ENCODE measurements around the gene SRPK3. TPM values are rescaled to one million over a fixed set of nuclear protein-coding genes. Genes with fewer than 3 reads are reported as not detected.

SRPK3 gene
- polyA plus RNA-seq, 3 donors, result 0.01 TPM; not detected in 2

DNA sequence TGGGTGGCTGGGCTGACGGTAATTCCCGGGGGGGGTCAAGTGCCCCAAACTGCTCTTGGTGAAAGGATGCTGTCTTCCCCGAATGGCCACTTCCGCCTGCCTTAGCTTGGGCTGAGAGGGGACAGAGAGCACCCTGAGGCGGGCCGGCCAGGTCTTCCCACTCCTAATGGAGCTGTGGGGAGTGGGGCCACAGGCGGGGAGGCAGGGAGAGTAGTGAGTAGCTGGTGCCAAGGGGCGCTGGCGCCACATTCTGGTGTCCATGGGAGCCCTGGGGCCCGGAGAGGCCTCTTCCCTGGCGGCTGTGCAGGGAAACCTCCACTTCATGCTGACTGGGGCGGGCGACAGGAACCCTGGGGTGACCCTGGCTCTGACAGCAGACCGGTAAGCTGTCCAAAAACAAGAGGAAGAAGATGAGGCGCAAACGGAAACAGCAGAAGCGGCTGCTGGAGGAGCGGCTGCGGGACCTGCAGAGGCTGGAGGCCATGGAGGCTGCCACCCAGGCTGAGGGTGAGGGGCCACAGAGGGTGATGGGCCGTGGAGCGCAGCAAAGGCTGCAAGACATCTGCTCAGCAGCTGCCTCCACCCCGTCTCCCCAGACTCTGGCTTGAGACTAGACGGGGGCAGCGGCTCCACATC is 2.7 kb downstream of the SRPK3 start:
- DNase-seq, result no peak
- Histone ChIP-seq H3K27me3 (ENCODE audit: control insufficient read depth in 2 of 2, insufficient read depth in 2 of 2, low read length in 2 of 2) (peaks cover 0 to 23% of the 10 kb centered on the region in 2 donors), H3K4me2 (replicated peaks; ENCODE audit: extremely low read depth, low read length, poor library complexity, severe bottlenecking) (no peak overlapping the region), H3K4me3 (replicated peaks in 1 of 3; ENCODE audit: low read depth in 2 of 3, low read length in 3 of 3) (no peak overlapping the region), H3K4me1 (ENCODE audit: control insufficient read depth in 1 of 2, insufficient read depth in 2 of 2, low read length in 2 of 2) (no peaks in the 10 kb centered on the region), H3K9me3 (replicated peaks in 1 of 2; ENCODE audit: control insufficient read depth in 1 of 2, insufficient read depth in 1 of 2, low read length in 2 of 2) (no peaks in the 10 kb centered on the region), H3K79me2 (ENCODE audit: insufficient read depth, low read length) (no peaks in the 10 kb centered on the region), H3K36me3 (replicated peaks in 1 of 2; ENCODE audit: control insufficient read depth in 1 of 2, insufficient read depth in 2 of 2, low read length in 2 of 2) (peaks cover 32 to 33% of the 10 kb centered on the region in 2 donors), H3K27ac (ENCODE audit: low read depth in 1 of 2, low read length in 2 of 2) (no peak overlapping the region), H2AFZ (ENCODE audit: insufficient read depth, low read depth, low read length, poor library complexity, severe bottlenecking) (no peak overlapping the region), H3K9ac (ENCODE audit: insufficient read depth, low read length, poor library complexity, severe bottlenecking) (no peak overlapping the region), H4K20me1 (ENCODE audit: insufficient read depth, low read length) (peaks cover 14% of the 10 kb centered on the region)
- Mint-ChIP-seq H3K4me1 (no peaks in the 10 kb centered on the region), H3K9me3 (peaks cover 0 to 5% (median 0%) of the 10 kb centered on the region in 7 donors), H3K4me3 (no peak overlapping the region), H3K27ac (peak overlapping the region in 2 of 7 donors; percentile 18 to 64), H3K27me3 (ENCODE audit: low read depth in 3 of 3) (peaks cover 15 to 25% (median 18%) of the 10 kb centered on the region in 3 donors), H3K36me3 (peaks cover 27 to 36% of the 10 kb centered on the region in 2 donors)
- TF ChIP-seq, protein P1, sequence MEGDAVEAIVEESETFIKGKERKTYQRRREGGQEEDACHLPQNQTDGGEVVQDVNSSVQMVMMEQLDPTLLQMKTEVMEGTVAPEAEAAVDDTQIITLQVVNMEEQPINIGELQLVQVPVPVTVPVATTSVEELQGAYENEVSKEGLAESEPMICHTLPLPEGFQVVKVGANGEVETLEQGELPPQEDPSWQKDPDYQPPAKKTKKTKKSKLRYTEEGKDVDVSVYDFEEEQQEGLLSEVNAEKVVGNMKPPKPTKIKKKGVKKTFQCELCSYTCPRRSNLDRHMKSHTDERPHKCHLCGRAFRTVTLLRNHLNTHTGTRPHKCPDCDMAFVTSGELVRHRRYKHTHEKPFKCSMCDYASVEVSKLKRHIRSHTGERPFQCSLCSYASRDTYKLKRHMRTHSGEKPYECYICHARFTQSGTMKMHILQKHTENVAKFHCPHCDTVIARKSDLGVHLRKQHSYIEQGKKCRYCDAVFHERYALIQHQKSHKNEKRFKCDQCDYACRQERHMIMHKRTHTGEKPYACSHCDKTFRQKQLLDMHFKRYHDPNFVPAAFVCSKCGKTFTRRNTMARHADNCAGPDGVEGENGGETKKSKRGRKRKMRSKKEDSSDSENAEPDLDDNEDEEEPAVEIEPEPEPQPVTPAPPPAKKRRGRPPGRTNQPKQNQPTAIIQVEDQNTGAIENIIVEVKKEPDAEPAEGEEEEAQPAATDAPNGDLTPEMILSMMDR (IDR thresholded peaks at IDR 0.05), result no peak
- intact Hi-C loops (cut with micrococcal nuclease), result no loop called here
- WGBS (ENCODE audit: insufficient coverage), result 52% methylated on average over 6 of the region's 24 CpGs

DNA sequence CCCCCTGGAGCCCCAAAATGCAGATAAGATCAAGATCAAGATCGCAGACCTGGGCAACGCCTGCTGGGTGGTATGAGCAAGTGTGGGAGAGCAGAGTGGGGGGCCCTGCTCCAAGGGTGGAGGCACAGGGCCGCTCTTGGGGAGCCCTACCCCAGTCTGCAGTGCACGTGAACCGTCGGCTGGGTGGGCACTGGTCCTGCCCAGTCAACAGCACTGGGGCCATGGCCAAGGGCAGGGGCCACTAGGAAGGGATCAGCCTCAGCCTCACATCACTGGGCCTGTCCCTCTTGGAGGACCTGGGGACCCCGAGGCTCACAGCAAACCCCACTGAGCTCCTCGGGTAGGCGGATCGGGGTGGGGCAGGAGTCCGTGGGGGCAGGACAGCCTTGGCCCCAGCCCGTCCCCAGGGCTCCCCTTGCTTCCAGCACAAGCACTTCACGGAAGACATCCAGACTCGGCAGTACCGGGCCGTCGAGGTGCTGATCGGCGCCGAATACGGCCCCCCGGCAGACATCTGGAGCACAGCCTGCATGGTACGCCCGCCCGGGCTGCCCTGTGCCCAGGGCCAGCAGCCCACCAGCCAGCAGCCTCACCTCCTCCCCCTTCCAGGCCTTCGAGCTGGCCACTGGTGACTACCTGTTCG is 3.6 kb downstream of the SRPK3 start:
- TF ChIP-seq, protein P1 (IDR thresholded peaks at IDR 0.05), result no peak
- intact Hi-C loops (cut with micrococcal nuclease), result no loop called here
- DNase-seq, result no peak
- H3K4me2 ChIP-seq (replicated peaks; ENCODE audit: extremely low read depth, low read length, poor library complexity, severe bottlenecking), result no peak overlapping the region
- H2AFZ ChIP-seq (ENCODE audit: insufficient read depth, low read depth, low read length, poor library complexity, severe bottlenecking), result no peak overlapping the region
- peaks cover 39 to 42% of the 10 kb centered on the region in 2 donors for H3K36me3 ChIP-seq (replicated peaks in 1 of 2; ENCODE audit: control insufficient read depth in 1 of 2, insufficient read depth in 2 of 2, low read length in 2 of 2)
- H4K20me1 ChIP-seq (ENCODE audit: insufficient read depth, low read length), result peaks cover 20% of the 10 kb centered on the region
- no peaks in the 10 kb centered on the region for H3K4me1 ChIP-seq (ENCODE audit: control insufficient read depth in 1 of 2, insufficient read depth in 2 of 2, low read length in 2 of 2)
- no peak overlapping the region for H3K4me3 Mint-ChIP-seq
- H3K9me3 ChIP-seq (replicated peaks in 1 of 2; ENCODE audit: control insufficient read depth in 1 of 2, insufficient read depth in 1 of 2, low read length in 2 of 2), result no peaks in the 10 kb centered on the region
- H3K9ac ChIP-seq (ENCODE audit: insufficient read depth, low read length, poor library complexity, severe bottlenecking), result no peak overlapping the region
- H3K27ac ChIP-seq (ENCODE audit: low read depth in 1 of 2, low read length in 2 of 2), result no peak overlapping the region
- WGBS (ENCODE audit: insufficient coverage), result 98% methylated on average over 8 of the region's 27 CpGs
- H3K36me3 Mint-ChIP-seq, result peaks cover 32 to 45% of the 10 kb centered on the region in 2 donors
- H3K4me1 Mint-ChIP-seq, result no peaks in the 10 kb centered on the region
- H3K27ac Mint-ChIP-seq, result peak overlapping the region in 1 of 7 donors; percentile 41
- H3K9me3 Mint-ChIP-seq, result peaks cover 0 to 5% (median 0%) of the 10 kb centered on the region in 7 donors
- no peaks in the 10 kb centered on the region for H3K79me2 ChIP-seq (ENCODE audit: insufficient read depth, low read length)
- H3K4me3 ChIP-seq (replicated peaks in 1 of 3; ENCODE audit: low read depth in 2 of 3, low read length in 3 of 3), result no peak overlapping the region
- H3K27me3 ChIP-seq (ENCODE audit: control insufficient read depth in 2 of 2, insufficient read depth in 2 of 2, low read length in 2 of 2), result peaks cover 0 to 23% of the 10 kb centered on the region in 2 donors
- peaks cover 11 to 22% (median 18%) of the 10 kb centered on the region in 3 donors for H3K27me3 Mint-ChIP-seq (ENCODE audit: low read depth in 3 of 3)

Measured in CD14-positive monocyte (primary cell).